Measurements from ENCODE around the gene AKR7A3.
"Not testable (repeated sequence)": the region's sequence is repeated elsewhere in the genome, so short reads cannot be mapped to it uniquely, and the experiment has no call there.

The AKR7A3 gene

GRCh38 chr1:19288324-19289241 is at the start of gene AKR7A3:
Gene AKR7A3, minus strand, starts transcription at chr1:19288770. Its CDS starts 61 bp downstream, at chr1:19288709.
- in situ Hi-C loops (cut with MboI; ENCODE audit: low sequenced_read_pairs): not testable (repeated sequence)

- in situ Hi-C loops (cut with MboI; ENCODE audit: low sequenced_read_pairs): no loop called here
These were observed 49.8 kb upstream of the AKR7A3 start for GRCh38 chr1:19338323-19338762.

GRCh38 chr1:19337289-19337688 is 48.7 kb upstream of the AKR7A3 start:
- in situ Hi-C loops (cut with MboI; ENCODE audit: low sequenced_read_pairs): no loop called here

- in situ Hi-C loops (cut with MboI; ENCODE audit: low sequenced_read_pairs): no loop called here
These were observed 48.0 kb upstream of the AKR7A3 start for GRCh38 chr1:19336543-19336942.

- in situ Hi-C loops (cut with MboI; ENCODE audit: low sequenced_read_pairs): no loop called here
These were observed 45.2 kb upstream of the AKR7A3 start for GRCh38 chr1:19333587-19334354.

- in situ Hi-C loops (cut with MboI; ENCODE audit: low sequenced_read_pairs): no loop called here
These were observed 44.3 kb upstream of the AKR7A3 start for GRCh38 chr1:19332832-19333231.

GRCh38 chr1:19331262-19331878 is 42.8 kb upstream of the AKR7A3 start:
- in situ Hi-C loops (cut with MboI; ENCODE audit: low sequenced_read_pairs): no loop called here

GRCh38 chr1:19330449-19331135 is 42.0 kb upstream of the AKR7A3 start:
- in situ Hi-C loops (cut with MboI; ENCODE audit: low sequenced_read_pairs): no loop called here

GRCh38 chr1:19329611-19330010 is 41.0 kb upstream of the AKR7A3 start:
- in situ Hi-C loops (cut with MboI; ENCODE audit: low sequenced_read_pairs): no loop called here

GRCh38 chr1:19329188-19329587 is 40.6 kb upstream of the AKR7A3 start:
- in situ Hi-C loops (cut with MboI; ENCODE audit: low sequenced_read_pairs): no loop called here

GRCh38 chr1:19328486-19328885 is 39.9 kb upstream of the AKR7A3 start:
- in situ Hi-C loops (cut with MboI; ENCODE audit: low sequenced_read_pairs): no loop called here

- in situ Hi-C loops (cut with MboI; ENCODE audit: low sequenced_read_pairs): no loop called here
These were observed 39.2 kb upstream of the AKR7A3 start for GRCh38 chr1:19327736-19328135.

GRCh38 chr1:19327301-19327700 is 38.7 kb upstream of the AKR7A3 start:
- in situ Hi-C loops (cut with MboI; ENCODE audit: low sequenced_read_pairs): no loop called here

GRCh38 chr1:19326748-19327065 is 38.1 kb upstream of the AKR7A3 start:
- in situ Hi-C loops (cut with MboI; ENCODE audit: low sequenced_read_pairs): no loop called here

GRCh38 chr1:19325958-19326747 is 37.6 kb upstream of the AKR7A3 start:
- in situ Hi-C loops (cut with MboI; ENCODE audit: low sequenced_read_pairs): no loop called here

- in situ Hi-C loops (cut with MboI; ENCODE audit: low sequenced_read_pairs): no loop called here
These were observed 36.9 kb upstream of the AKR7A3 start for GRCh38 chr1:19325368-19325957.

GRCh38 chr1:19324665-19324990 is 36.1 kb upstream of the AKR7A3 start:
- in situ Hi-C loops (cut with MboI; ENCODE audit: low sequenced_read_pairs): no loop called here

GRCh38 chr1:19323987-19324664 is 35.6 kb upstream of the AKR7A3 start:
- in situ Hi-C loops (cut with MboI; ENCODE audit: low sequenced_read_pairs): no loop called here

- in situ Hi-C loops (cut with MboI; ENCODE audit: low sequenced_read_pairs): no loop called here
These were observed 33.9 kb upstream of the AKR7A3 start for GRCh38 chr1:19322481-19322880.
